GM23338 (cell line): ENCODE data around the gene TCTA.

Experiments used
- CREB1 ChIP-seq: fragments of 250-450 bp; sonication (Bioruptor Pico); IDR thresholded peaks from 2 replicates; pipeline ENCODE4 v1.5.0; 2020; ENCODE audit warnings: low read depth, mild to moderate bottlenecking, moderate library complexity
- EZH2 ChIP-seq: fragments of 200-600 bp; sonication (generic); IDR thresholded peaks from one replicate; pipeline ENCODE4 v1.8.0; 2017; ENCODE audit warnings: antibody characterized with exemption, mild to moderate bottlenecking, low read depth; ENCODE audit not compliant: unreplicated experiment
- EZH2phosphoT487 ChIP-seq: fragments of 200-600 bp; sonication (generic); IDR thresholded peaks from one replicate; pipeline ENCODE4 v1.8.1; 2018; ENCODE audit warnings: antibody characterized with exemption; ENCODE audit not compliant: unreplicated experiment
- JUNB ChIP-seq: IDR thresholded peaks from one replicate; pipeline ENCODE4 v1.6.1; 2016; ENCODE audit warnings: antibody characterized with exemption; ENCODE audit not compliant: unreplicated experiment
- POLR2AphosphoS5 ChIP-seq: IDR thresholded peaks from 2 replicates; pipeline ENCODE4 v1.6.1; 2016; ENCODE audit warnings: antibody characterized with exemption, low read depth
- ZNF114 ChIP-seq: fragments of 250-450 bp; sonication (Bioruptor Pico); IDR thresholded peaks from 2 replicates; pipeline ENCODE4 v1.5.0; 2020; ENCODE audit warnings: mild to moderate bottlenecking, moderate library complexity
- TF ChIP-seq, protein P1 (sequence below), 2 experiments: fragments of 200-600 bp in 1 of 2; sonication (generic) in 1 of 2; conservative IDR thresholded peaks; 2 replicates each; pipeline versions ENCODE4 v1.5.1 to v1.6.1; 2016 to 2017; ENCODE audit warnings: antibody characterized with exemption in 2 of 2, low read depth in 2 of 2, mild to moderate bottlenecking in 2 of 2, moderate library complexity in 1 of 2
- TF ChIP-seq, protein P2 (sequence below): IDR thresholded peaks from one replicate; pipeline ENCODE4 v1.6.1; 2018; ENCODE audit warnings: antibody characterized with exemption; ENCODE audit not compliant: unreplicated experiment

DNA sequence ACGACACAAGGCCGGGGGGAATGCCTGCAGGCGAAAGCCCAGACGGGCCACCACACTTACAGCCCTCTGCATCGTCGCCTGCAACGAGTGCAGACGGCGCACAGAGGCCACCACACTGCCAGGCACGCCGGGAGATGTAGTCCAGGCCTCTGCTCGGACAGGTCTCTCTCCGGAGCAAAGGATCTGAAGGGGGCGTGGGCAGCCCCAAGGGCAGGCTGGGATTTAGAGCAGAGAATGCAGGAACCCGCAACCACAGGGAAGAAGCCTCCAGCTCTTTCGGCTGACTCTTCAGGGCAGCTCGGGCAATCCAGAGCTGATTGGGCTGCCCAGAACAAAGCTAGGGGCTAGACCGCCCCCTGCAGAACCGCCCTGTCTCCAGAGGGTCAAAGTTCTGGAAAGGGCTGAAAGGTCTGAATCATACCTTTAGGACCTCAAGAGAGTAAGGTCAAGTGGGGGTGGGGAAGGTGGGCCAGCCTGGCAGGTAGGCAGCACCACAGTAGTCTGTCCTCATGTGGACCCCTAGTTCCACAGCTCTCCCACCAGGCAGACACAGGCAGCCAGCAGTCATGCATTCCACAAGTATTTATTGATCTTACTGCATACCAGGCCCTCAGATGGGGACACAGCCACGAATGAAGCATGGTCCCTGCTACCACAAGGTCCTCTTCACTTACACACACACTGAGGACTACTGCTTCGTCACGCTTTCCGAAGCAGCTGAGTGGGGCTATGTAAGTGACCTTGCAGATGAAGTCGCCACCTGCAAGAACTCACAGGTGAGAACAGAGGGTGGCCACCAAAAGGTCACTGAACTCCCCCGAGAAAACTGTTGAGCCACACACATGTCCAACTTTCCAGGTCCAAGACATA, 10.4 kb downstream of the TCTA start, which contains the start of gene AMT:
- TF ChIP-seq, protein P1, sequence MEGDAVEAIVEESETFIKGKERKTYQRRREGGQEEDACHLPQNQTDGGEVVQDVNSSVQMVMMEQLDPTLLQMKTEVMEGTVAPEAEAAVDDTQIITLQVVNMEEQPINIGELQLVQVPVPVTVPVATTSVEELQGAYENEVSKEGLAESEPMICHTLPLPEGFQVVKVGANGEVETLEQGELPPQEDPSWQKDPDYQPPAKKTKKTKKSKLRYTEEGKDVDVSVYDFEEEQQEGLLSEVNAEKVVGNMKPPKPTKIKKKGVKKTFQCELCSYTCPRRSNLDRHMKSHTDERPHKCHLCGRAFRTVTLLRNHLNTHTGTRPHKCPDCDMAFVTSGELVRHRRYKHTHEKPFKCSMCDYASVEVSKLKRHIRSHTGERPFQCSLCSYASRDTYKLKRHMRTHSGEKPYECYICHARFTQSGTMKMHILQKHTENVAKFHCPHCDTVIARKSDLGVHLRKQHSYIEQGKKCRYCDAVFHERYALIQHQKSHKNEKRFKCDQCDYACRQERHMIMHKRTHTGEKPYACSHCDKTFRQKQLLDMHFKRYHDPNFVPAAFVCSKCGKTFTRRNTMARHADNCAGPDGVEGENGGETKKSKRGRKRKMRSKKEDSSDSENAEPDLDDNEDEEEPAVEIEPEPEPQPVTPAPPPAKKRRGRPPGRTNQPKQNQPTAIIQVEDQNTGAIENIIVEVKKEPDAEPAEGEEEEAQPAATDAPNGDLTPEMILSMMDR (conservative IDR thresholded peaks at IDR 0.05; ENCODE audit: low read depth in 2 of 2) = peak; percentile 2 to 27; a peak in 2 of 4 replicates
- no peak for TF ChIP-seq EZH2phosphoT487
- TF ChIP-seq EZH2 = no peak
- peak; percentile 71; the same call in 1 of the 2 replicates for TF ChIP-seq POLR2AphosphoS5
- TF ChIP-seq, protein P2, sequence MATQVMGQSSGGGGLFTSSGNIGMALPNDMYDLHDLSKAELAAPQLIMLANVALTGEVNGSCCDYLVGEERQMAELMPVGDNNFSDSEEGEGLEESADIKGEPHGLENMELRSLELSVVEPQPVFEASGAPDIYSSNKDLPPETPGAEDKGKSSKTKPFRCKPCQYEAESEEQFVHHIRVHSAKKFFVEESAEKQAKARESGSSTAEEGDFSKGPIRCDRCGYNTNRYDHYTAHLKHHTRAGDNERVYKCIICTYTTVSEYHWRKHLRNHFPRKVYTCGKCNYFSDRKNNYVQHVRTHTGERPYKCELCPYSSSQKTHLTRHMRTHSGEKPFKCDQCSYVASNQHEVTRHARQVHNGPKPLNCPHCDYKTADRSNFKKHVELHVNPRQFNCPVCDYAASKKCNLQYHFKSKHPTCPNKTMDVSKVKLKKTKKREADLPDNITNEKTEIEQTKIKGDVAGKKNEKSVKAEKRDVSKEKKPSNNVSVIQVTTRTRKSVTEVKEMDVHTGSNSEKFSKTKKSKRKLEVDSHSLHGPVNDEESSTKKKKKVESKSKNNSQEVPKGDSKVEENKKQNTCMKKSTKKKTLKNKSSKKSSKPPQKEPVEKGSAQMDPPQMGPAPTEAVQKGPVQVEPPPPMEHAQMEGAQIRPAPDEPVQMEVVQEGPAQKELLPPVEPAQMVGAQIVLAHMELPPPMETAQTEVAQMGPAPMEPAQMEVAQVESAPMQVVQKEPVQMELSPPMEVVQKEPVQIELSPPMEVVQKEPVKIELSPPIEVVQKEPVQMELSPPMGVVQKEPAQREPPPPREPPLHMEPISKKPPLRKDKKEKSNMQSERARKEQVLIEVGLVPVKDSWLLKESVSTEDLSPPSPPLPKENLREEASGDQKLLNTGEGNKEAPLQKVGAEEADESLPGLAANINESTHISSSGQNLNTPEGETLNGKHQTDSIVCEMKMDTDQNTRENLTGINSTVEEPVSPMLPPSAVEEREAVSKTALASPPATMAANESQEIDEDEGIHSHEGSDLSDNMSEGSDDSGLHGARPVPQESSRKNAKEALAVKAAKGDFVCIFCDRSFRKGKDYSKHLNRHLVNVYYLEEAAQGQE = no peak
- TF ChIP-seq ZNF114 (CRISPR knock-in tag) = no peak
- no peak for TF ChIP-seq JUNB
- TF ChIP-seq CREB1 (CRISPR knock-in tag) = peak; percentile 94
